Transverse colon (tissue), 4 donors: ENCODE measurements around the gene OLIG2. TPM values are rescaled to one million over a fixed set of nuclear protein-coding genes. Genes with fewer than 3 reads are reported as not detected.

Source experiments
- DNase-seq: peaks from one replicate; pipeline ENCODE4 v3.0.0-alpha.2; 2019
- H3K27ac ChIP-seq, 4 donors: fragments of 200-600 bp; sonication (generic); 2 replicates each; pipeline ENCODE4 v1.5.1; 2016 to 2018; ENCODE audit warnings: inconsistent platforms in 4 of 4
- H3K27me3 ChIP-seq: fragments of 200-600 bp; sonication (generic); 2 replicates; pipeline ENCODE4 v1.5.1; 2017; ENCODE audit warnings: inconsistent platforms
- H3K36me3 ChIP-seq, 4 donors: fragments of 200-600 bp; sonication (generic); 2 replicates each; pipeline ENCODE4 v1.5.1; 2017 to 2019; ENCODE audit warnings: inconsistent platforms in 4 of 4
- H3K4me1 ChIP-seq, 4 donors: fragments of 200-600 bp; sonication (generic); 2 replicates each; pipeline ENCODE4 v1.5.1; 2017 to 2020; ENCODE audit warnings: inconsistent platforms in 4 of 4
- H3K4me3 ChIP-seq, 4 donors: fragments of 200-600 bp; sonication (generic); 1 replicate in 1 of 4; 2 replicates in 3 of 4; pipeline versions ENCODE4 v1.5.1 to v1.6.1; 2017 to 2019; ENCODE audit warnings: inconsistent platforms in 4 of 4
- H3K9me3 ChIP-seq, 2 donors: fragments of 200-600 bp; sonication (generic); 2 replicates each; pipeline ENCODE4 v1.5.1; 2017 to 2019; ENCODE audit warnings: inconsistent platforms in 2 of 2
- EP300 ChIP-seq: sonication (generic); formaldehyde crosslinking; IDR thresholded peaks from one replicate; pipeline ENCODE4 v1.6.1; 2017; ENCODE audit warnings: antibody characterized with exemption, low read depth
- POLR2A ChIP-seq: fragments of 450-650 bp; IDR thresholded peaks from one replicate; pipeline ENCODE4 v1.6.1; 2016; ENCODE audit warnings: antibody characterized with exemption, mild to moderate bottlenecking, moderate library complexity
- POLR2AphosphoS5 ChIP-seq, 3 donors: sonication (generic); formaldehyde crosslinking; IDR thresholded peaks; one replicate each; pipeline ENCODE4 v1.6.1; 2016; ENCODE audit warnings: antibody characterized with exemption in 3 of 3
- WGBS, 2 donors: methylation state at CpG; one replicate each; pipeline ENCODE4 v1.1.5; 2018; ENCODE audit warnings: low coverage in 1 of 2; 5-methylcytosine and 5-hydroxymethylcytosine counted together
- in situ Hi-C, 4 donors: fragments of 200-750 bp; cut with MboI; loops; one replicate each; pipeline versions ENCODE4 v1.15.0 to v1.15.1; 2017; ENCODE audit warnings: low sequenced_read_pairs in 3 of 4, low pct_ligation_motif_present in 1 of 4, low pct_unique_long_range_greater_than_20kb in 1 of 4
- intact Hi-C: fragments of 100-400 bp; cut with DNase I; formaldehyde crosslinking; loops from one replicate; pipeline ENCODE4 v1.15.1; 2023; ENCODE audit warnings: low total_unique reads
- total RNA-seq, 4 donors: library from RNA; depleted of rRNA; stranded (reverse); fragments of >200 nt; gene quantifications; one replicate each; pipeline ENCODE4 v1.1.0, GENCODE V29; 2016
- TF ChIP-seq, protein P1 (sequence below), 5 experiments: fragments of 200-600 bp in 3 of 5; fragments of 450-650 bp in 2 of 5; sonication (generic) in 3 of 5; IDR thresholded peaks; 1 replicate in 2 of 5; 2 replicates in 3 of 5; pipeline ENCODE4 v1.5.1; 2016 to 2017; ENCODE audit warnings: antibody characterized with exemption in 5 of 5, inconsistent platforms in 3 of 5, mild to moderate bottlenecking in 2 of 5, moderate library complexity in 1 of 5

The OLIG2 gene
- total RNA-seq, 4 donors from 2014 or later: not detected

- Histone ChIP-seq H3K4me3 (no peak overlapping the region), H3K9me3 (no peaks in the 10 kb centered on the region), H3K27ac (no peak overlapping the region), H3K27me3 (peaks cover 93% of the 10 kb centered on the region), H3K36me3 (no peaks in the 10 kb centered on the region), H3K4me1 (peaks cover 0 to 24% (median 12%) of the 10 kb centered on the region in 4 donors)
- TF ChIP-seq POLR2AphosphoS5 (IDR thresholded peaks at IDR 0.05) (no peak), POLR2A (no peak), EP300 (no peak)
- TF ChIP-seq, protein P1, sequence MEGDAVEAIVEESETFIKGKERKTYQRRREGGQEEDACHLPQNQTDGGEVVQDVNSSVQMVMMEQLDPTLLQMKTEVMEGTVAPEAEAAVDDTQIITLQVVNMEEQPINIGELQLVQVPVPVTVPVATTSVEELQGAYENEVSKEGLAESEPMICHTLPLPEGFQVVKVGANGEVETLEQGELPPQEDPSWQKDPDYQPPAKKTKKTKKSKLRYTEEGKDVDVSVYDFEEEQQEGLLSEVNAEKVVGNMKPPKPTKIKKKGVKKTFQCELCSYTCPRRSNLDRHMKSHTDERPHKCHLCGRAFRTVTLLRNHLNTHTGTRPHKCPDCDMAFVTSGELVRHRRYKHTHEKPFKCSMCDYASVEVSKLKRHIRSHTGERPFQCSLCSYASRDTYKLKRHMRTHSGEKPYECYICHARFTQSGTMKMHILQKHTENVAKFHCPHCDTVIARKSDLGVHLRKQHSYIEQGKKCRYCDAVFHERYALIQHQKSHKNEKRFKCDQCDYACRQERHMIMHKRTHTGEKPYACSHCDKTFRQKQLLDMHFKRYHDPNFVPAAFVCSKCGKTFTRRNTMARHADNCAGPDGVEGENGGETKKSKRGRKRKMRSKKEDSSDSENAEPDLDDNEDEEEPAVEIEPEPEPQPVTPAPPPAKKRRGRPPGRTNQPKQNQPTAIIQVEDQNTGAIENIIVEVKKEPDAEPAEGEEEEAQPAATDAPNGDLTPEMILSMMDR (IDR thresholded peaks at IDR 0.05): no peak
- intact Hi-C loops (no loop called here), in situ Hi-C loops (no loop called here)
- 40 to 46% methylated on average over 2 to 10 of the region's 10 CpGs for WGBS, 2 donors
- no peak for DNase-seq
These were observed 5.6 kb downstream of the OLIG2 start for GRCh38 chr21:33031152-33031911.

- H3K4me1 ChIP-seq: peaks cover 0 to 15% (median 12%) of the 10 kb centered on the region in 4 donors
- no peaks in the 10 kb centered on the region for H3K9me3 ChIP-seq
- 37% methylated on average over 10 of the region's 10 CpGs; no CpG with 5 or more reads in 1 of the 2 donors for WGBS, 2 donors
- intact Hi-C loops: no loop called here
- H3K27ac ChIP-seq: no peak overlapping the region
- TF ChIP-seq EP300: no peak
- TF ChIP-seq POLR2AphosphoS5 (IDR thresholded peaks at IDR 0.05): no peak
- TF ChIP-seq, protein P1 (IDR thresholded peaks at IDR 0.05): no peak
- no peak for TF ChIP-seq POLR2A
- DNase-seq: no peak
- in situ Hi-C loops: no loop called here
- no peak overlapping the region for H3K4me3 ChIP-seq
- H3K36me3 ChIP-seq: no peaks in the 10 kb centered on the region
- peaks cover 86% of the 10 kb centered on the region for H3K27me3 ChIP-seq
These were observed 6.8 kb downstream of the OLIG2 start for GRCh38 chr21:33032434-33033047.

GRCh38 chr21:33033094-33033951, 7.6 kb downstream of the OLIG2 start:
- no peak for TF ChIP-seq EP300
- TF ChIP-seq, protein P1 (IDR thresholded peaks at IDR 0.05): no peak
- H3K4me1 ChIP-seq: peaks cover 0 to 12% (median 10%) of the 10 kb centered on the region in 4 donors
- no peak overlapping the region for H3K27ac ChIP-seq
- peaks cover 83% of the 10 kb centered on the region for H3K27me3 ChIP-seq
- 29% methylated on average over 44 of the region's 76 CpGs; no CpG with 5 or more reads in 1 of the 2 donors for WGBS, 2 donors
- no peak overlapping the region for H3K4me3 ChIP-seq
- no peak for DNase-seq
- H3K36me3 ChIP-seq: no peaks in the 10 kb centered on the region
- in situ Hi-C loops (no loop called here), intact Hi-C loops (no loop called here)
- no peaks in the 10 kb centered on the region for H3K9me3 ChIP-seq

DNA sequence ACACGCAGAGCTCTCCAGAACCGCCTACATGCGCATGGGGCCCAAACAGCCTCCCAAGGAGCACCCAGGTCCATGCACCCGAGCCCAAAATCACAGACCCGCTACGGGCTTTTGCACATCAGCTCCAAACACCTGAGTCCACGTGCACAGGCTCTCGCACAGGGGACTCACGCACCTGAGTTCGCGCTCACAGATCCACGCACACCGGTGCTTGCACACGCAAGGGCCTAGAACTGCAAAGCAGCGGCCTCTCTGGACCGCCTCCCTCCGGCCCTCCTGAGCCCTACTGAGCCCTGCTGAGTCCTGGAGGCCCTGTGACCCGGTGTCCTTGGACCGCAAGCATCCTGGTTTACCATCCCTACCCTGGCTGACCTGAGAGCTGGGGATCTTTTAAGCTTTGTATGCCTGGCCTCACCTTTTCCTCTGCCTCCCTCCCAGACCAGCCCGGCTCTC, 8.3 kb downstream of the OLIG2 start:
- peaks cover 82% of the 10 kb centered on the region for H3K27me3 ChIP-seq
- in situ Hi-C loops: no loop called here
- H3K36me3 ChIP-seq: no peaks in the 10 kb centered on the region
- no peak for TF ChIP-seq EP300
- TF ChIP-seq, protein P1 (IDR thresholded peaks at IDR 0.05): no peak
- no peak for TF ChIP-seq POLR2A
- H3K4me1 ChIP-seq: peaks cover 0 to 6% (median 6%) of the 10 kb centered on the region in 4 donors
- DNase-seq: no peak
- WGBS, 2 donors: 42 to 55% methylated on average over 2 to 19 of the region's 20 CpGs
- no peaks in the 10 kb centered on the region for H3K9me3 ChIP-seq
- no peak overlapping the region for H3K27ac ChIP-seq
- intact Hi-C loops: no loop called here
- H3K4me3 ChIP-seq: no peak overlapping the region
